H9 (cell line): ENCODE data around the gene OR56A1. TPM values are rescaled to one million over a fixed set of nuclear protein-coding genes. Genes with fewer than 3 reads are reported as not detected.

ENCODE experiments used
- DNase-seq: peaks from one replicate; pipeline ENCODE4 v3.0.0-alpha.2; 2017
- H2AFZ ChIP-seq: one replicate; pipeline ENCODE4 v1.6.1; 2013; ENCODE audit warnings: mild to moderate bottlenecking, low read length, control low read depth, moderate library complexity
- H2AK5ac ChIP-seq: 2 replicates; pipeline ENCODE4 v1.6.1; 2013; ENCODE audit warnings: low read length, control low read depth, mixed read lengths; ENCODE audit not compliant: insufficient read length
- H2BK120ac ChIP-seq: one replicate; pipeline ENCODE4 v1.6.1; 2013; ENCODE audit warnings: low read depth, mild to moderate bottlenecking, low read length, control low read depth, inconsistent platforms; ENCODE audit not compliant: poor library complexity, severe bottlenecking
- H2BK12ac ChIP-seq: 2 replicates; pipeline ENCODE4 v1.6.1; 2013; ENCODE audit warnings: low read length, control low read depth, mixed read lengths, low read depth; ENCODE audit not compliant: insufficient read length
- H2BK15ac ChIP-seq: 2 replicates; pipeline ENCODE4 v1.6.1; 2013; ENCODE audit warnings: low read depth, low read length, control low read depth
- H2BK20ac ChIP-seq: one replicate; pipeline ENCODE4 v1.6.1; 2013; ENCODE audit warnings: low read depth, mild to moderate bottlenecking, low read length, control low read depth, inconsistent platforms; ENCODE audit not compliant: poor library complexity, severe bottlenecking
- H2BK5ac ChIP-seq: 2 replicates; pipeline ENCODE4 v1.6.1; 2013; ENCODE audit warnings: low read length, control low read depth, mixed read lengths; ENCODE audit not compliant: insufficient read length
- H3K14ac ChIP-seq: 2 replicates; pipeline ENCODE4 v1.6.1; 2013; ENCODE audit warnings: low read length, control low read depth; ENCODE audit not compliant: insufficient read depth
- H3K18ac ChIP-seq: 2 replicates; pipeline ENCODE4 v1.6.1; 2013; ENCODE audit warnings: low read depth, mild to moderate bottlenecking, mixed read lengths, low read length, control low read depth; ENCODE audit not compliant: insufficient read length
- H3K23ac ChIP-seq: 2 replicates; pipeline ENCODE4 v1.6.1; 2013; ENCODE audit warnings: low read length, control low read depth, mixed read lengths, low read depth; ENCODE audit not compliant: insufficient read length
- H3K23me2 ChIP-seq: 2 replicates; pipeline ENCODE4 v1.6.1; 2013; ENCODE audit warnings: low read depth, mild to moderate bottlenecking, mixed read lengths, low read length, control low read depth; ENCODE audit not compliant: insufficient read length, poor library complexity, severe bottlenecking
- H3K27ac ChIP-seq: 2 replicates; pipeline ENCODE4 v1.5.1; 2013; ENCODE audit warnings: low read length, control low read depth, mixed read lengths, low read depth; ENCODE audit not compliant: insufficient read length
- H3K27me3 ChIP-seq: 2 replicates; pipeline ENCODE4 v1.6.1; 2013; ENCODE audit warnings: low read length, control low read depth, inconsistent platforms; ENCODE audit not compliant: insufficient read depth
- H3K4ac ChIP-seq: 2 replicates; pipeline ENCODE4 v1.6.1; 2013; ENCODE audit warnings: low read depth, mild to moderate bottlenecking, control low read depth, inconsistent platforms, low read length, moderate library complexity
- H3K4me1 ChIP-seq: 2 replicates; pipeline ENCODE4 v1.6.1; 2013; ENCODE audit warnings: low read length, control low read depth, inconsistent platforms; ENCODE audit not compliant: insufficient read depth
- H3K4me2 ChIP-seq: 2 replicates; pipeline ENCODE4 v1.6.1; 2013; ENCODE audit warnings: low read length, control low read depth, mixed read lengths; ENCODE audit not compliant: insufficient read length, insufficient read depth
- H3K56ac ChIP-seq: 2 replicates; pipeline ENCODE4 v1.6.1; 2013; ENCODE audit warnings: low read depth, mild to moderate bottlenecking, mixed read lengths, low read length, control low read depth; ENCODE audit not compliant: insufficient read length
- H3K79me1 ChIP-seq: 2 replicates; pipeline ENCODE4 v1.6.1; 2013; ENCODE audit warnings: low read depth, mild to moderate bottlenecking, moderate library complexity, low read length, control low read depth, inconsistent platforms; ENCODE audit not compliant: insufficient read depth, poor library complexity, severe bottlenecking
- H3K79me2 ChIP-seq: 2 replicates; pipeline ENCODE4 v1.6.1; 2013; ENCODE audit warnings: low read length, control low read depth, inconsistent platforms; ENCODE audit not compliant: insufficient read depth
- H3K9ac ChIP-seq: 2 replicates; pipeline ENCODE4 v1.6.1; 2013; ENCODE audit warnings: low read length, control low read depth, mixed read lengths; ENCODE audit not compliant: insufficient read length; ENCODE audit errors: extremely low read depth
- H3K9me3 ChIP-seq: one replicate; pipeline ENCODE4 v1.6.1; 2013; ENCODE audit warnings: low read depth, low read length, inconsistent platforms; ENCODE audit not compliant: control insufficient read depth
- H3T11ph ChIP-seq: one replicate; pipeline ENCODE4 v1.6.1; 2013; ENCODE audit warnings: mild to moderate bottlenecking, low read length, control low read depth, inconsistent platforms
- H4K20me1 ChIP-seq: one replicate; pipeline ENCODE4 v1.6.1; 2013; ENCODE audit not compliant: control insufficient read depth, insufficient read length, insufficient read depth
- H4K5ac ChIP-seq: 2 replicates; pipeline ENCODE4 v1.6.1; 2013; ENCODE audit warnings: low read depth, mild to moderate bottlenecking, mixed read lengths, low read length, control low read depth; ENCODE audit not compliant: insufficient read length
- H4K8ac ChIP-seq: replicated peaks from 2 replicates; pipeline ENCODE4 v1.6.1; 2013; ENCODE audit warnings: low read length, control low read depth, mixed read lengths, low read depth; ENCODE audit not compliant: insufficient read length
- H4K91ac ChIP-seq: 2 replicates; pipeline ENCODE4 v1.6.1; 2013; ENCODE audit warnings: low read depth, mild to moderate bottlenecking, moderate library complexity, mixed read lengths, low read length, control low read depth; ENCODE audit not compliant: insufficient read length
- H3K27ac Mint-ChIP-seq, 3 experiments: 2 replicates in 2 of 3; 3 replicates in 1 of 3; pipeline ENCODE4 v1.8.0; 2020 to 2021; ENCODE audit warnings: mixed read lengths in 3 of 3, mild to moderate bottlenecking in 1 of 3, moderate library complexity in 1 of 3
- H3K27me3 Mint-ChIP-seq: 2 replicates; pipeline ENCODE4 v1.8.0; 2021; ENCODE audit warnings: low read depth, mild to moderate bottlenecking, moderate library complexity, mixed read lengths
- H3K36me3 Mint-ChIP-seq, 3 experiments: 2 replicates in 2 of 3; 3 replicates in 1 of 3; pipeline ENCODE4 v1.8.0; 2020 to 2021; ENCODE audit warnings: low read depth in 3 of 3, mixed read lengths in 3 of 3; ENCODE audit not compliant: insufficient read depth in 1 of 3
- H3K4me1 Mint-ChIP-seq, 2 experiments: 2 replicates each; pipeline ENCODE4 v1.8.0; 2020; ENCODE audit warnings: mixed read lengths in 2 of 2
- H3K4me3 Mint-ChIP-seq, 2 experiments: 2 replicates in 1 of 2; 3 replicates in 1 of 2; pipeline ENCODE4 v1.8.0; 2020 to 2021; ENCODE audit warnings: mild to moderate bottlenecking in 2 of 2, mixed read lengths in 2 of 2, moderate library complexity in 1 of 2
- H3K9me3 Mint-ChIP-seq, 2 experiments: 2 replicates in 1 of 2; 3 replicates in 1 of 2; pipeline ENCODE4 v1.8.0; 2020; ENCODE audit warnings: mild to moderate bottlenecking in 2 of 2, mixed read lengths in 2 of 2, moderate library complexity in 1 of 2
- WGBS: extraction: QIAGEN DNeasy Blood & Tissue Kit; methylation state at CpG from one replicate; pipeline ENCODE4 v1.1.7; 2013; ENCODE audit warnings: missing lambda C conversion rate, low lambda C conversion rate, mixed read lengths; ENCODE audit not compliant: insufficient read length; ENCODE audit errors: extremely low coverage; 5-methylcytosine and 5-hydroxymethylcytosine counted together
- total RNA-seq: library from RNA; stranded (reverse); gene quantifications from 2 replicates; pipeline ENCODE4 v1.2.1, GENCODE V29; 2021
- TF ChIP-seq, protein P1 (sequence below): fragments of 200-600 bp; sonication (generic); conservative IDR thresholded peaks from 3 replicates; pipeline ENCODE4 v1.8.0; 2021; ENCODE audit warnings: antibody characterized with exemption, mild to moderate bottlenecking

OR56A1 gene
- total RNA-seq, 1 experiment from 2014 or later = 0.07 TPM

DNA sequence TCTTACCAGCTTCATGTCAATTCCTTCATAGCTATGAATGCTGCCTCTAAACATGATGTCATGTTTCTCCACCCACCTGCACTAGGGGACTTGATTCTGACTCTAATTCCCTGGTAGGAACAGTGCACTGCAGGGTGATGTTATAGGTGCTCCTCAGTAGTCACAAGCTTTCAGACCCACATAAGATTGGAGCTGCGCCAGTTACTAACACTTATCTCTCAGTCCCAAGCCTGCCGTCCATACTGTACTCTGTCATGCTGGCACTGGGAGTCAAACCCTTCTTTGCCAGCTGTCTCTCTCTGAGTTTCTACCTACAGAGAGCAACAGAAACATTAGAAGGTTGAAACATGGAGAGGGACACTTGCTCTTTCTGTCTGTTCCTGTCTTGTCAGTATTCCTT is 5.5 kb downstream of the OR56A1 start:
- H3K27ac ChIP-seq = no peak overlapping the region
- no peak overlapping the region for H4K8ac ChIP-seq
- no peak overlapping the region for H3K27ac Mint-ChIP-seq
- no peak overlapping the region for H3T11ph ChIP-seq
- no peak overlapping the region for H2BK12ac ChIP-seq
- no peak overlapping the region for H4K91ac ChIP-seq
- no peak overlapping the region for H3K23ac ChIP-seq
- no peak overlapping the region for H2BK15ac ChIP-seq
- no peaks in the 10 kb centered on the region for H4K20me1 ChIP-seq
- H3K9ac ChIP-seq = no peak overlapping the region
- H3K79me2 ChIP-seq = no peaks in the 10 kb centered on the region
- H2BK120ac ChIP-seq = no peak overlapping the region
- no peak overlapping the region for H3K4ac ChIP-seq
- H2AK5ac ChIP-seq = no peak overlapping the region
- H3K23me2 ChIP-seq = no peaks in the 10 kb centered on the region
- H3K36me3 Mint-ChIP-seq = no peaks in the 10 kb centered on the region
- H2AFZ ChIP-seq = no peak overlapping the region
- no peaks in the 10 kb centered on the region; a peak in 1 of 5 replicates for H3K9me3 Mint-ChIP-seq
- peaks cover 9% of the 10 kb centered on the region for H3K27me3 Mint-ChIP-seq
- no peak overlapping the region for H4K5ac ChIP-seq
- no CpG with 5 or more reads among the region's 2 CpGs for WGBS
- H3K4me3 Mint-ChIP-seq = no peak overlapping the region
- no peak overlapping the region for H2BK5ac ChIP-seq
- H3K4me1 ChIP-seq = no peaks in the 10 kb centered on the region
- no peak for DNase-seq
- no peak overlapping the region for H3K56ac ChIP-seq
- H3K27me3 ChIP-seq = no peaks in the 10 kb centered on the region; the same call in 1 of the 2 replicates
- no peak overlapping the region for H2BK20ac ChIP-seq
- H3K79me1 ChIP-seq = no peaks in the 10 kb centered on the region
- H3K4me2 ChIP-seq = no peak overlapping the region
- peaks cover 0 to 3% of the 10 kb centered on the region in 2 experiments; a peak in 1 of 4 replicates for H3K4me1 Mint-ChIP-seq
- no peaks in the 10 kb centered on the region for H3K9me3 ChIP-seq
- H3K14ac ChIP-seq = no peak overlapping the region
- TF ChIP-seq, protein P1, sequence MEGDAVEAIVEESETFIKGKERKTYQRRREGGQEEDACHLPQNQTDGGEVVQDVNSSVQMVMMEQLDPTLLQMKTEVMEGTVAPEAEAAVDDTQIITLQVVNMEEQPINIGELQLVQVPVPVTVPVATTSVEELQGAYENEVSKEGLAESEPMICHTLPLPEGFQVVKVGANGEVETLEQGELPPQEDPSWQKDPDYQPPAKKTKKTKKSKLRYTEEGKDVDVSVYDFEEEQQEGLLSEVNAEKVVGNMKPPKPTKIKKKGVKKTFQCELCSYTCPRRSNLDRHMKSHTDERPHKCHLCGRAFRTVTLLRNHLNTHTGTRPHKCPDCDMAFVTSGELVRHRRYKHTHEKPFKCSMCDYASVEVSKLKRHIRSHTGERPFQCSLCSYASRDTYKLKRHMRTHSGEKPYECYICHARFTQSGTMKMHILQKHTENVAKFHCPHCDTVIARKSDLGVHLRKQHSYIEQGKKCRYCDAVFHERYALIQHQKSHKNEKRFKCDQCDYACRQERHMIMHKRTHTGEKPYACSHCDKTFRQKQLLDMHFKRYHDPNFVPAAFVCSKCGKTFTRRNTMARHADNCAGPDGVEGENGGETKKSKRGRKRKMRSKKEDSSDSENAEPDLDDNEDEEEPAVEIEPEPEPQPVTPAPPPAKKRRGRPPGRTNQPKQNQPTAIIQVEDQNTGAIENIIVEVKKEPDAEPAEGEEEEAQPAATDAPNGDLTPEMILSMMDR = no peak
- H3K18ac ChIP-seq = no peak overlapping the region
